ENCODE measurements around the gene SFT2D1. TPM values are rescaled to one million over a fixed set of nuclear protein-coding genes. Genes with fewer than 3 reads are reported as not detected.

The SFT2D1 gene
- total and polyA plus RNA-seq, 8 donors: 4.7 to 96.8 (median 44.5) TPM

DNA sequence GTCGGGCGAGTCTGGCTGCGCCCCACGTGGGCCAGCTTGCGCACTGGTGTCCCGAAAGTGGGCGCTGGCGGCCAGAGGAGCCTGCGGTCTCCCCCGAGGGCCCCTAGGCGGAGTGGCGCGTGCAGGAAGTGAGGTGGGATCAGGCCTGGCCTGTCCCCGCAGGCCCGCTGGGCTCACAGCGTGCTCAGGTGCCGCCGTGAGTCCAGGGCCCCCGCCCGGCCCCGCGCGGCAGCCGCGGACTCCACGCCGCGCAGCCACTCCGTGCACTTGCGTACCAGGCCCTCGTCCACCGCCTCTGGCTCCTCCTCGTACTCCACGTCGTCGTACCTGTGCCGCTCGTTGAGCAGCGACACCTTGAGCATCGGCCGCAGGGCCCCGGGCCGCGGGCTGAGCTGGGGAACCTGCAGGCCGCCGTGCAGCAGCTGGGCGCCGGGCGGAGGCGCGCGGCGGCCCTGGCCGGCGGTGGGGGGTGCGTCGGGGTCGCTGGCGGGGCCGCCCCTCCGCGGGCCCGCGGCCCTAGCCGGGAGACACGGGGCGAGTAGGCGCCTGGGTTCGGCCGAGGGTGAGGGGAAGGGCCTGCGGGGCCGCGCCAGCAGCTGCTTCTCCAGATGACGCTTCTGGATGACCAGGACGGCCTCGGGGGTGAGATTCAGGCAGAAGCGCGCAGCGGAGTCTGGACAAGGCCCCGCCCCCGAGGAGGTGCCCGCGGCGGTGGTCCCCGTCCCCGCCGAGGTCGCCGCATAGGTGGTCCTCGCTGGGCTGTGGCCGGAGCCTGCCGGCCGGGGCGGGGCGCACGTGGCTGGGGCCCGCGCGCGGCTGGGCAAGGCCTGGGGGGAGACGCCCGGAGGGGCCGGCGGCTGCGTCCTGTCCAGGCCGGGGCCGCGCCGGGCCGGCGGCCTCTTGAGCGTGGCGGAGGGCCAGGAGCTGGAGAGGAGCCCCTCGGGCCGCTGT, 35.0 kb downstream of the SFT2D1 start:
- DNase-seq: peak in 1 of 2 donors; percentile 62
- H3K4me3 ChIP-seq: peak overlapping the region; percentile 48 to 71 (median 52)
- TF ChIP-seq, protein P1, sequence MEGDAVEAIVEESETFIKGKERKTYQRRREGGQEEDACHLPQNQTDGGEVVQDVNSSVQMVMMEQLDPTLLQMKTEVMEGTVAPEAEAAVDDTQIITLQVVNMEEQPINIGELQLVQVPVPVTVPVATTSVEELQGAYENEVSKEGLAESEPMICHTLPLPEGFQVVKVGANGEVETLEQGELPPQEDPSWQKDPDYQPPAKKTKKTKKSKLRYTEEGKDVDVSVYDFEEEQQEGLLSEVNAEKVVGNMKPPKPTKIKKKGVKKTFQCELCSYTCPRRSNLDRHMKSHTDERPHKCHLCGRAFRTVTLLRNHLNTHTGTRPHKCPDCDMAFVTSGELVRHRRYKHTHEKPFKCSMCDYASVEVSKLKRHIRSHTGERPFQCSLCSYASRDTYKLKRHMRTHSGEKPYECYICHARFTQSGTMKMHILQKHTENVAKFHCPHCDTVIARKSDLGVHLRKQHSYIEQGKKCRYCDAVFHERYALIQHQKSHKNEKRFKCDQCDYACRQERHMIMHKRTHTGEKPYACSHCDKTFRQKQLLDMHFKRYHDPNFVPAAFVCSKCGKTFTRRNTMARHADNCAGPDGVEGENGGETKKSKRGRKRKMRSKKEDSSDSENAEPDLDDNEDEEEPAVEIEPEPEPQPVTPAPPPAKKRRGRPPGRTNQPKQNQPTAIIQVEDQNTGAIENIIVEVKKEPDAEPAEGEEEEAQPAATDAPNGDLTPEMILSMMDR (IDR thresholded peaks at IDR 0.05): no peak
- TF ChIP-seq POLR2A (IDR thresholded peaks at IDR 0.05): no peak
- no peak for TF ChIP-seq EP300 (IDR thresholded peaks at IDR 0.05)
- TF ChIP-seq POLR2AphosphoS5 (IDR thresholded peaks at IDR 0.05): no peak
- intact Hi-C loops (cut with DNase I; ENCODE audit: low total_unique reads): no loop called here
- 1 to 4% (median 2%) methylated on average over 9 to 115 of the region's 115 CpGs for WGBS, 5 donors
- no peak overlapping the region for H3K27ac ChIP-seq
- H3K36me3 ChIP-seq: no peaks in the 10 kb centered on the region
- peaks cover 8 to 71% (median 36%) of the 10 kb centered on the region in 3 donors for H3K27me3 ChIP-seq
- no peaks in the 10 kb centered on the region for H3K9me3 ChIP-seq
- H3K4me1 ChIP-seq: peaks cover 18 to 30% (median 27%) of the 10 kb centered on the region in 4 donors

DNA sequence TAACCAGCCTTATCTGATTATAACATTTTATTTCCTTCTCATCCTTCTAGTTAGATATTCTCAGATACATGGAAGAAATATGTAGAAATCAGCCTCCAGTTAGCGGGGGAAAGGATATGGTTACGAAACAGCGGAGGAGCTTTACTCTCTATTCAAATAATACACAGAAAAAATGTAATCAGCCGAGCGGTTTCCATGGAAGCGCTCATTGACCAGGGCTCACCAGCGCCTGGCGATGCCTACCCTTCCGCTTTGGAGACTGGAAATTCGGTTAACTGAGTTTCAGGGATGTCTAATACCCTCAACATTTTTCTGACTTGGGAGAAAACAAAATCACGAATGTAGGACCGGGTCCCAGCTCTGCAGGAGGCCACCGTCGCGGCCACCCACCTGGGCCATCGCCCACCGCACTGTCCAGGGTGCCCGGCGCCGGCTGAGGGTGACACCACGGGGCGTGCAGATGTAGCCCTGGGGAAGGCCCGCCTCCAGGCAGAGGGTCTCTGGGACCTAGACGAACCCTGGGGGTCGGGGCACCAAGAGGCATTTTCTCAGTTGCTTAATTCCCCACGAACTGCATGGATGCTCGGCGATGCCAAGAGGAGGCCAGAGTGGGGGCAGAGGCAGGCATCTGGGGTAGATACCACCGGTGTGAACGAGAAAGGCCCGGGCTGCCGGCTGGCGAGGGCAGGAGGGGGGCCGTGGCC, 35.8 kb downstream of the SFT2D1 start:
- H3K27me3 ChIP-seq: peaks cover 8 to 79% (median 37%) of the 10 kb centered on the region in 3 donors
- 40 to 60% (median 47%) methylated on average over 29 to 34 of the region's 34 CpGs for WGBS, 5 donors
- peak in 1 of 2 donors; percentile 37 for DNase-seq
- TF ChIP-seq EP300 (IDR thresholded peaks at IDR 0.05) (no peak), POLR2A (IDR thresholded peaks at IDR 0.05) (no peak)
- TF ChIP-seq, protein P1 (IDR thresholded peaks at IDR 0.05): no peak
- no peaks in the 10 kb centered on the region for H3K36me3 ChIP-seq
- no peaks in the 10 kb centered on the region for H3K9me3 ChIP-seq
- intact Hi-C loops (cut with DNase I; ENCODE audit: low total_unique reads): no loop called here
- no peak overlapping the region for H3K27ac ChIP-seq
- peak overlapping the region; percentile 48 to 71 (median 52) for H3K4me3 ChIP-seq
- H3K4me1 ChIP-seq: peaks cover 18 to 30% (median 27%) of the 10 kb centered on the region in 4 donors

DNA sequence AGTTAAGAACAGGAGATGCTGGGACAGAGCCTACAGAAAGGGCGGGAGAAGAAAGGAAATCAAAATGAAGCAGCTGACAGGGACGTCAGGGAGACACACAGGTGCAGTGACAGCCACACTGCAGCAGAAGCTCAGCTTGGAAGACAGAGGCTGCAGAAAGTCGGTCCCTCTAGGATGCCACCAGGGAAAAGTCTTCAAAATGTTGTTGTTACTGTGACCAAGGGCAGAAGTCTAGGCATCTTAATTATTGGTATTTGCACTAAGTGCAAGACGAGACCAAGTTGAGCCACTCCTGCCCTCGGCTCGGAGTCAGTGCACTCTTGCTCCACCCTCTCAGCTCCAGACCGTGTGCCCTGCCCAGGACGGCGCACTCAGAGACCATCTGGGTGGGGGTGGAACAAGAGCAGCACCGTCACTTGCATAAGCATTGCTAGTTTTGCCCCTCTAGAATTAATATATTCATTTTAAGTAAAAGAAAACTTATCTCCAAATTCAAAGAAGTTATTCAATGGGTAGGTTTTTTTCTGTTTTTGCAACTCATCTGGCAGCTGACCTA, 36.7 kb downstream of the SFT2D1 start:
- 41 to 67% (median 47%) methylated on average over 10 of the region's 10 CpGs for WGBS, 5 donors
- no peaks in the 10 kb centered on the region for H3K9me3 ChIP-seq
- peaks cover 8 to 85% (median 37%) of the 10 kb centered on the region in 3 donors for H3K27me3 ChIP-seq
- intact Hi-C loops (cut with DNase I; ENCODE audit: low total_unique reads): no loop called here
- peaks cover 18 to 30% (median 27%) of the 10 kb centered on the region in 4 donors for H3K4me1 ChIP-seq
- no peak overlapping the region for H3K27ac ChIP-seq
- DNase-seq: no peak
- no peaks in the 10 kb centered on the region for H3K36me3 ChIP-seq
- TF ChIP-seq EP300 (IDR thresholded peaks at IDR 0.05) (no peak), POLR2AphosphoS5 (IDR thresholded peaks at IDR 0.05) (no peak)
- H3K4me3 ChIP-seq: no peak overlapping the region

DNA sequence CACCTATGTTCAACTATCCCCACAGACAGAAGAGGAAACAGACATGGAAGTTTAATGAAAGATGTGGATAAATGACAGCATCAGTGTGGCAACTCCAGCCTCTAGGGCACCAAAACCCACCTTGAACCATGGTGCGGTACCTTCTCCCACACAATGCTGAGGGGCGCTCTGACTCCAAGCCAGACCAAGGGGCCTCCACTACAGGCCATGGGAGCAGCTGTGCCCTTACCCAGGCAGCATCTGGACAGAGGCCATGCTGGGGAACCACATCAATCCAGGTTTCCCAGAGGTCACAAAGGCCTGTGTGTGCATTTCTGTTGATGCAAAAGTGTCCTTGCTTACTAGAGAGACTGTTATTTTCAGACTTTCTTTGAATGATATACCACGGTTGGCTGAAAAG, 38.2 kb downstream of the SFT2D1 start:
- no peak overlapping the region for H3K4me3 ChIP-seq
- H3K27me3 ChIP-seq: peaks cover 8 to 76% (median 37%) of the 10 kb centered on the region in 3 donors
- TF ChIP-seq, protein P1 (IDR thresholded peaks at IDR 0.05): no peak
- TF ChIP-seq POLR2AphosphoS5 (IDR thresholded peaks at IDR 0.05) (no peak), EP300 (IDR thresholded peaks at IDR 0.05) (no peak), POLR2A (IDR thresholded peaks at IDR 0.05) (no peak)
- no peak for DNase-seq
- peaks cover 18 to 27% (median 24%) of the 10 kb centered on the region in 4 donors for H3K4me1 ChIP-seq
- intact Hi-C loops (cut with DNase I; ENCODE audit: low total_unique reads): no loop called here
- 83 to 91% (median 86%) methylated on average over 3 of the region's 3 CpGs for WGBS, 5 donors
- no peaks in the 10 kb centered on the region for H3K9me3 ChIP-seq
- H3K36me3 ChIP-seq: no peaks in the 10 kb centered on the region
- H3K27ac ChIP-seq: no peak overlapping the region

Data from stomach (tissue), 9 donors.